ENCODE data around the gene C5.
A peak's percentile ranks its signal among the peaks of the same experiment; 100 is the strongest.

C5 gene

GRCh38 chr9:120914953-120915352 lies 135.1 kb downstream of the C5 start:
- no peaks in the 10 kb centered on the region for H3F3A ChIP-seq (ENCODE audit: insufficient read depth, low read length)
- no peak overlapping the region for H2AFZ ChIP-seq (ENCODE audit: low read length)
- H3K27ac ChIP-seq (ENCODE audit: low read length): no peak overlapping the region
- no peak overlapping the region for H3K4me3 ChIP-seq (ENCODE audit: low read length)
- no peaks in the 10 kb centered on the region for H3K79me2 ChIP-seq (ENCODE audit: low read length)
- H3K9ac ChIP-seq (ENCODE audit: low read length): no peak overlapping the region
- no peak overlapping the region for H3K4me2 ChIP-seq (ENCODE audit: low read depth, low read length)
- H3K9me3 ChIP-seq (replicated peaks; ENCODE audit: insufficient read depth, low read length): no peaks in the 10 kb centered on the region
- no peaks in the 10 kb centered on the region for H3K4me1 ChIP-seq (ENCODE audit: low read length)
- no peaks in the 10 kb centered on the region for H3K9me2 ChIP-seq (replicated peaks; ENCODE audit: insufficient read depth, low read length)
- TF ChIP-seq EZH2 (optimal IDR thresholded peaks at IDR 0.05; ENCODE audit: low read depth, low read length) (no peak), EZH2phosphoT487 (IDR thresholded peaks at IDR 0.05; ENCODE audit: low read length) (no peak), CTCF (IDR thresholded peaks at IDR 0.05; ENCODE audit: low read length) (no peak)
- no peaks in the 10 kb centered on the region for H3K36me3 ChIP-seq (replicated peaks; ENCODE audit: insufficient read depth, low read length)
- H3K27me3 ChIP-seq (replicated peaks; ENCODE audit: insufficient read depth, low read length): no peaks in the 10 kb centered on the region
- no peak for DNase-seq
- no peaks in the 10 kb centered on the region for H4K20me1 ChIP-seq (ENCODE audit: insufficient read depth, low read length)

GRCh38 chr9:120914396-120914795 lies 135.7 kb downstream of the C5 start:
- TF ChIP-seq CTCF (IDR thresholded peaks at IDR 0.05; ENCODE audit: low read length) (no peak), EZH2 (optimal IDR thresholded peaks at IDR 0.05; ENCODE audit: low read depth, low read length) (no peak), EZH2phosphoT487 (IDR thresholded peaks at IDR 0.05; ENCODE audit: low read length) (no peak)
- H3K79me2 ChIP-seq (ENCODE audit: low read length): no peaks in the 10 kb centered on the region
- no peaks in the 10 kb centered on the region for H3F3A ChIP-seq (ENCODE audit: insufficient read depth, low read length)
- no peaks in the 10 kb centered on the region for H3K4me1 ChIP-seq (ENCODE audit: low read length)
- H2AFZ ChIP-seq (ENCODE audit: low read length): no peak overlapping the region
- H3K36me3 ChIP-seq (replicated peaks; ENCODE audit: insufficient read depth, low read length): no peaks in the 10 kb centered on the region
- no peak overlapping the region for H3K4me3 ChIP-seq (ENCODE audit: low read length)
- no peaks in the 10 kb centered on the region for H4K20me1 ChIP-seq (ENCODE audit: insufficient read depth, low read length)
- H3K4me2 ChIP-seq (ENCODE audit: low read depth, low read length): no peak overlapping the region
- no peak overlapping the region for H3K27ac ChIP-seq (ENCODE audit: low read length)
- no peaks in the 10 kb centered on the region for H3K9me2 ChIP-seq (replicated peaks; ENCODE audit: insufficient read depth, low read length)
- H3K9ac ChIP-seq (ENCODE audit: low read length): no peak overlapping the region
- H3K9me3 ChIP-seq (replicated peaks; ENCODE audit: insufficient read depth, low read length): no peaks in the 10 kb centered on the region
- DNase-seq: no peak
- no peaks in the 10 kb centered on the region for H3K27me3 ChIP-seq (replicated peaks; ENCODE audit: insufficient read depth, low read length)

- H3F3A ChIP-seq (ENCODE audit: insufficient read depth, low read length): no peaks in the 10 kb centered on the region
- TF ChIP-seq CTCF (IDR thresholded peaks at IDR 0.05; ENCODE audit: low read length) (no peak), EZH2phosphoT487 (IDR thresholded peaks at IDR 0.05; ENCODE audit: low read length) (no peak), EZH2 (optimal IDR thresholded peaks at IDR 0.05; ENCODE audit: low read depth, low read length) (no peak)
- H3K27me3 ChIP-seq (replicated peaks; ENCODE audit: insufficient read depth, low read length): no peaks in the 10 kb centered on the region
- no peaks in the 10 kb centered on the region for H3K9me2 ChIP-seq (replicated peaks; ENCODE audit: insufficient read depth, low read length)
- no peak overlapping the region for H3K9ac ChIP-seq (ENCODE audit: low read length)
- no peak overlapping the region for H2AFZ ChIP-seq (ENCODE audit: low read length)
- H3K79me2 ChIP-seq (ENCODE audit: low read length): no peaks in the 10 kb centered on the region
- peak; percentile 14 for DNase-seq
- no peaks in the 10 kb centered on the region for H3K36me3 ChIP-seq (replicated peaks; ENCODE audit: insufficient read depth, low read length)
- no peaks in the 10 kb centered on the region for H3K9me3 ChIP-seq (replicated peaks; ENCODE audit: insufficient read depth, low read length)
- no peaks in the 10 kb centered on the region for H4K20me1 ChIP-seq (ENCODE audit: insufficient read depth, low read length)
- no peak overlapping the region for H3K4me2 ChIP-seq (ENCODE audit: low read depth, low read length)
- H3K4me1 ChIP-seq (ENCODE audit: low read length): no peaks in the 10 kb centered on the region
- no peak overlapping the region for H3K4me3 ChIP-seq (ENCODE audit: low read length)
- no peak overlapping the region for H3K27ac ChIP-seq (ENCODE audit: low read length)
These were observed 136.3 kb downstream of the C5 start for GRCh38 chr9:120913647-120914264.

Measured in MM.1S (cell line).